ENCODE measurements around the gene CDC40.
"Not testable (repeated sequence)": the region's sequence is repeated elsewhere in the genome, so short reads cannot be mapped to it uniquely, and the experiment has no call there.

Gene CDC40

GRCh38 chr6:110271732-110272022, 91.5 kb downstream of the CDC40 start:
- Mint-ChIP-seq H3K4me1 (no peaks in the 10 kb centered on the region), H3K9me3 (no peaks in the 10 kb centered on the region)

DNA sequence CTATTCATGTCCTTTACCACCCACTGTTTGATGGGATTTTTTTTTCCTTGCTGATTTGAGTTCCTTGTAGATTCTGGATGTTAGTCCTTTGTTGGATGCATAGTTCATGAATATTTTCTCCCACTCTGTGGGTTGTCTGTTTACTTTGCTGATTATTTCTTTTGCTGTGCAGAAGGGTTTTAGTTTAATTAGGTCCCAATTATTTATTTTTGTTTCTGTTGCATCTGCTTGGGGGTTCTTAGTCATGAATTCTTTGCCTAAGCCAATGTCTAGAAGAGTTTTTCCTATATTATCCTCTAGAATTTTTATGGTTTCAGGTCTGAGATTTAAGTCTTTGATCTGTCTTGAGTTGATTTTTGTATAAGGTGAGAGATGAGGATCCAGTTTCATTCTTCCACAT, 92.6 kb downstream of the CDC40 start:
- DNase-seq, H3K27me3 Mint-ChIP-seq, H3K4me3 Mint-ChIP-seq, H3K27ac Mint-ChIP-seq, H3K4me1 Mint-ChIP-seq, H3K9me3 Mint-ChIP-seq, H3K36me3 Mint-ChIP-seq, CTCF ChIA-PET: not testable (repeated sequence)

More at GRCh38 chr6:110271732-110272022, 91.5 kb downstream of the CDC40 start:
- H3K27ac Mint-ChIP-seq: no peak overlapping the region
- no peak for DNase-seq
- H3K27me3 Mint-ChIP-seq: peaks cover 4% of the 10 kb centered on the region
- CTCF ChIA-PET: no interaction called here
- H3K36me3 Mint-ChIP-seq: no peaks in the 10 kb centered on the region
- no peak overlapping the region for H3K4me3 Mint-ChIP-seq

DNA sequence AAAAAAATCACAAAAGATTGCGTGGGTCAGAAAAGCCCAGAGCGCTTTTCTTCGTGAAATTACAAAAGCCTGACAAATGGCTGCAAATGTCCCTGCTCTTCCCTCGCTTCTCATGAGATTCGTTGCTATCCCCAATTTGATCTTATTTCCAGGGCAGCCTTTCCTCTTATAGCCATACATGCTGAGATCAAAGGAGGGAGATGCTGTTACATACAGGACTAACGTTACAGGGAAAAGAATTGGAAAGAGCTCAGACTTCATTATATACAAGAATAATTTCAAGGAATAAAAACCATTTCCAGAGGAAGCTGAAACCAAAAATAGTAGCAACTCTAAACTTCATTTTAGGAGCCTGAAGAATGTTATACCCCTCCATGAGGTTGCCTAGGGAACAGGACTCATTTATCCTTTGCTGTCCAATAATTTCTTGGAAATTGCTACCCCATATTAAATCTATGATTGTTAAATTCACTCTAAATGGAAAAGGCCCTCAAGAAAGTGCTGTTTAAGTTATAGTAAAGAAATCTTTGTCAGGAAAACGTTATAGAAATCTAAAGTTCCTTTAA, 97.0 kb downstream of the CDC40 start:
- Mint-ChIP-seq H3K27me3 (peaks cover 4% of the 10 kb centered on the region), H3K27ac (no peak overlapping the region), H3K36me3 (no peaks in the 10 kb centered on the region), H3K9me3 (peaks cover 6% of the 10 kb centered on the region), H3K4me3 (no peak overlapping the region), H3K4me1 (no peaks in the 10 kb centered on the region)
- CTCF ChIA-PET: no interaction called here
- no peak for DNase-seq
